ENCODE data around the gene TTLL11. TPM values are rescaled to one million over a fixed set of nuclear protein-coding genes. Genes with fewer than 3 reads are reported as not detected.
"Not testable (repeated sequence)": the region's sequence is repeated elsewhere in the genome, so short reads cannot be mapped to it uniquely, and the experiment has no call there.

The TTLL11 gene
- total RNA-seq, 2 donors from 2014 or later: 11.7 to 11.9 TPM

DNA sequence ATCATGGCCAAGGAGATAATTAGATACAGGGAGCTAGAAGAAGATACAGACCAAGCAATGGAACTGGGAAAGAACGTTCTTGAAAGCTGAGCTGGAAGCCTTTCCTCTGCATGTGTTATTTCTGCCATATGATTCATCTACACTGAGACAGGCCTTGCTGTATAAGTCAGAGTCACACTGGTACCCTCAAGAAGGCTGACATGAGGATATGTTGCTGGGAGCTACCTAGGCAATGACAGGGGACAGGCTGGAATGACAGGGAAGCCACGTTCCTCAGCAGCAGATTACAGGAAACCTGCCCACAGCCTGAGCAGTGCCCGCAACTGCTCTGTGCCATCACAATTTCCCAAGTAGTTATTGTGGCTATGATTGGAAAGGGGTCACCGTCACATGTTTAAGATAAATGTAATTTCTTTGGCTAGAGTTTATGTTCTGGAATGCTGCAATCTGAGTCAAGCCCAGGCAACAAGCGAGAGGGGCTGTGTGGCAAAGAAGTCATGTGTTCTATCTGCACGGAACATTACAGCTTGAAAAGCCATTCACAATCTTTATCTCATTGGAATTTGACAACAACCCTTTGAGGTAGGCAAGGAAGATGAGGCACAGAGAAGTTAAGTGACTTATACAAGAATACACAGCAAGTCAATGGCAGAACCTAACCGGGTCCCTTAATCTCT lies 108.2 kb downstream of the TTLL11 start:
- H3K27ac ChIP-seq: no peak overlapping the region

GRCh38 chr9:121983736-121984135 lies 109.4 kb downstream of the TTLL11 start:
- H3K36me3 ChIP-seq: no peaks in the 10 kb centered on the region
- no peaks in the 10 kb centered on the region for H3K4me1 ChIP-seq (replicated peaks)
- no peaks in the 10 kb centered on the region for H3K9me3 ChIP-seq
- intact Hi-C loops (cut with DNase I): no loop called here
- no peak overlapping the region for H3K4me3 ChIP-seq
- H3K27me3 ChIP-seq (replicated peaks; ENCODE audit: insufficient read depth): no peaks in the 10 kb centered on the region
- H3K27ac ChIP-seq: no peak overlapping the region
- no peak for TF ChIP-seq POLR2AphosphoS5 (IDR thresholded peaks at IDR 0.05)
- no peak for TF ChIP-seq CTCF (IDR thresholded peaks at IDR 0.05)
- TF ChIP-seq POLR2A (IDR thresholded peaks at IDR 0.05): no peak
- DNase-seq (ENCODE audit: low spot score): no peak
- WGBS: 88% methylated on average over 2 of the region's 2 CpGs

More for the DNA sequence above, 108.2 kb downstream of the TTLL11 start:
- Histone ChIP-seq H3K4me1 (replicated peaks) (no peaks in the 10 kb centered on the region), H3K36me3 (no peaks in the 10 kb centered on the region), H3K4me3 (no peak overlapping the region), H3K9me3 (no peaks in the 10 kb centered on the region), H3K27me3 (replicated peaks; ENCODE audit: insufficient read depth) (no peaks in the 10 kb centered on the region)
- intact Hi-C loops (cut with DNase I): no loop called here
- TF ChIP-seq CTCF (IDR thresholded peaks at IDR 0.05): no peak
- TF ChIP-seq POLR2A (IDR thresholded peaks at IDR 0.05): no peak
- TF ChIP-seq POLR2AphosphoS5 (IDR thresholded peaks at IDR 0.05): no peak
- 57% methylated on average over 7 of the region's 7 CpGs for WGBS
- no peak for DNase-seq (ENCODE audit: low spot score)

- Histone ChIP-seq H3K27ac (no peak overlapping the region), H3K4me3 (no peak overlapping the region), H3K9me3 (no peaks in the 10 kb centered on the region), H3K27me3 (replicated peaks; ENCODE audit: insufficient read depth) (no peaks in the 10 kb centered on the region), H3K36me3 (no peaks in the 10 kb centered on the region), H3K4me1 (replicated peaks) (no peaks in the 10 kb centered on the region)
- intact Hi-C loops (cut with DNase I): no loop called here
- no peak for TF ChIP-seq CTCF (IDR thresholded peaks at IDR 0.05)
- no peak for DNase-seq (ENCODE audit: low spot score)
- 93% methylated on average over 5 of the region's 5 CpGs for WGBS
Measured at GRCh38 chr9:121981118-121981883, 111.8 kb downstream of the TTLL11 start.

GRCh38 chr9:121980665-121981064 lies 112.4 kb downstream of the TTLL11 start:
- H3K9me3 ChIP-seq; H3K36me3 ChIP-seq; H3K4me1 ChIP-seq (replicated peaks); H3K27ac ChIP-seq; H3K4me3 ChIP-seq; H3K27me3 ChIP-seq (replicated peaks; ENCODE audit: insufficient read depth); intact Hi-C loops (cut with DNase I); DNase-seq (ENCODE audit: low spot score): not testable (repeated sequence)
- 90% methylated on average over 1 of the region's 1 CpG for WGBS

DNA sequence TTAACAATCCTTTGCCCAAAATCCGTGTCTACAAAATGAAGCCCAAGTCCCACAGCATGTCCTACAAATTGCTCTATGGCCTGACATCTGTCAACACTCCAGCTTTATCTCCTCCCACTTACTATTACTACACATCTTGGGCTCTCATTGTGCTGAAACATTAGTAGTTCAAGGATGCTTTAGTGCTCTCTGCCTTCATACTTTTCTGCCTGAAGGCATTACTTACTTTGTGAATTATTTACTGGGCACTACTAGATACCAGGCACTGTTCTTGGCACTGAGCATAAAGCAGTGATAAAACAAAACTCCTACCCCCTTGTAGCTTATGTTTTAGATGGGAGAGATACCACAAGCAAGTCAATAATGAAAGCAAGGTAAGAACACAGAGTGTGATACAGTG lies 113.4 kb downstream of the TTLL11 start:
- intact Hi-C loops (cut with DNase I): no loop called here
- H3K27ac ChIP-seq: no peak overlapping the region
- WGBS: 66% methylated on average over 1 of the region's 1 CpG
- no peaks in the 10 kb centered on the region for H3K4me1 ChIP-seq (replicated peaks)
- TF ChIP-seq POLR2A (IDR thresholded peaks at IDR 0.05) (no peak), CTCF (IDR thresholded peaks at IDR 0.05) (no peak), POLR2AphosphoS5 (IDR thresholded peaks at IDR 0.05) (no peak)
- no peaks in the 10 kb centered on the region for H3K27me3 ChIP-seq (replicated peaks; ENCODE audit: insufficient read depth)
- no peak for DNase-seq (ENCODE audit: low spot score)
- no peaks in the 10 kb centered on the region for H3K9me3 ChIP-seq
- no peaks in the 10 kb centered on the region for H3K36me3 ChIP-seq
- no peak overlapping the region for H3K4me3 ChIP-seq

Data from prostate gland (tissue), 2 donors.